Measurements from ENCODE around the gene TCOF1.

TCOF1 gene

DNA sequence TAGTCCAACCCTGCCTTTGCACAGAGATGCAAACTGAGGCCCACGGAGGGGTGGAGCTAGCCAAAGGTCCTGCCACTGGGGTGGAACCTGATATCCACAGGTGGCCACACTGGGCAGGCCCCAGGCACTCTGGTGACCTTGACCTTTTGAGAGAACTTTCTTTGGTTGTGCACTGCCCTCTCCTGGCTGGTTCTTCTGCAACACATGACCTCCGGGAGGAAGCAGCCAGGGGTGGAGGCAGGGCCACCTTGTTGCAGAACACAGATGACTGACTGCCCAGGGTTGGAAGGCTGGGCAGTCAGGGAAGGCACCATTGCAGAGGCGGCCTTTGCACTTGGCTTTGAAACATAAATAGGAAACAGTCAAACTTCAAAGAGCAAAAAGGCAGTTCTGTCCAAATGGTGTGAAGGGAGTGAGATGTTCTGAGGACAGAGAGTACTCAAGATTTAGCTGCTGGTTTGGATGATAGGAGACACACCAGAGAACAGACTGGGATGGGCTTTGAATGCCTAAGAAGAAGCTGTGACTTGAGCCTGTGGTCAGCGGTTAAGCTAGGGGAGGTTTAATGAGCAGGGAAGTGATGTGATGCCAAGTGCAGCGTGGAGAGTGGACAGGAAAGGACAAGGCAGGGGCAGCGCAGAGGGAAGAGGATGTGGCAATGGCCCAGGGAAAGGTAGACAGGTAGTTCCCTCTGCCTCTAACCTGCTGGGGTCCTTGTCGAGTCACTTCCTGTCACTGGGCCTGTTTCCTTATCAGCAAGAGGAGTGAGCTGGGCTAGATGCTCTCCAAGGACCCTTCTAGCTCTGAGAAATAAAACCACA, 6.8 kb upstream of the TCOF1 start:
- DNase-seq (ENCODE audit: low read depth): peak; percentile 17

DNA sequence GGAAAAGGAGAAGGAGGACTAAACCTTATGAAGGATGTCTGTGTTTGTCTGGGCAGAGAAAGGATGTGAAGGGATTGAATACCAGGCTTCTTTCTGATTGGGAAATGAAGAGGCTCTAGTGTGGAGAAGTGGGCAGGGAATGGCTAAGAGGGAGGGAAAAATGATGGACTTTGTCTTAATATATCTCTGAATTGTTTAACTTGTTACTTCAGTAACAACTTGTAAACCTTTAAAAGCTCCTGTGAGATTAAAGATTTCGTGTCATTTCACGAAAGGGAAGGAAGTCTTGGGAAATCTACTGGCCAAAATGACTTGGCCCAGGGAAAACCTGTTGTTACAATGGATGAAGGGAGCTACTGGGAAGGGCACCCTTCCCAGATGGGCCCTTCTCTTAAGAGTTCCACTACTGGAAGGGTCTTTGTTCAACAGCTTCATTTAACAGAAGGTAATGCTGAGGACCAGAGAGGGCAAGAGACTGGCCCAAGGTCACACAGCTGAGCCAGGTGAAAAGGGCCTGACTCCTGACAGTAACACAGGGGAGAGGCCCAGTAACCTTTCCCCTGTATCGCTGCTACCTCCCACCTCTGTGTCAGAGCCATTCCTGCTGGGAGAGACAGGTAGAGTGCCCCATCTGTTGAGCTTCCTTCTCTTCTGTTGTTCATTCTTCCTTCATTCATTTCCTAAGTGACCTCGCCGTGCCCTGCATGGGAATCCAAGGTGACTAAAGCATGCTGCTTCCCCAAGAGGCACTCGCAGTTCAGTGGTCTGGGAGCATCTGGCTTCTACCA, 5.1 kb upstream of the TCOF1 start:
- no peak for DNase-seq (ENCODE audit: low read depth)

DNA sequence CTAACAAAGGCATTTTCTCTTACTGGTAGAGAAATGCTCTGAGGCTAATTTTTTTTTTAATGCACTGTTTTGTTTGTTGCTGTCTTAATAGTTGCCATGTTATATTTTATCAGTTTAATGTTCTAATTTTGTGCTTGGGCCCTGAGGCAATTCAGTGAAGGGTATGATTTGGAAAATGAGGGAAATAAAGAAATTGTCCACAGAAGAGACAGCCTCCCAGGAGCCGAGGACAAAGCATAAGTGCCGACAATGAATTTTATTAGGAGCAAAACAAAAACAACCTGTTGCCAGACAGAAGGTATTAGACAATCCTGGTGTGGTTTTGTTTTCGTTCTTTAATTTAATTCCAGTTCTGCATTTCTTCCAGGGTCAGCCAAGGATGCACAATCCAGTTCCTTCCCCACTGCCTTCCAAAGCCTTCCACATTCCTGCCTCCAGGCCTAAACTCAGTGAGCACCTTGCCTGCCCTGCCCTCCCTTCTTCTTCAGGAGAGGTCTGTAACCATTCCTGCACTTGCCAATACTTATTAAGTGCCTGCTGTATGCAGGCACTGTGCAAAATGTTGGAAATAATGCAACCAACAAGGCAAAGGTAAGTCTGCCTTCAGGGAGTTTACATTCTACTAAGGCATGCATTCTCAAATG, 4.3 kb upstream of the TCOF1 start:
- DNase-seq (ENCODE audit: low read depth): no peak

DNA sequence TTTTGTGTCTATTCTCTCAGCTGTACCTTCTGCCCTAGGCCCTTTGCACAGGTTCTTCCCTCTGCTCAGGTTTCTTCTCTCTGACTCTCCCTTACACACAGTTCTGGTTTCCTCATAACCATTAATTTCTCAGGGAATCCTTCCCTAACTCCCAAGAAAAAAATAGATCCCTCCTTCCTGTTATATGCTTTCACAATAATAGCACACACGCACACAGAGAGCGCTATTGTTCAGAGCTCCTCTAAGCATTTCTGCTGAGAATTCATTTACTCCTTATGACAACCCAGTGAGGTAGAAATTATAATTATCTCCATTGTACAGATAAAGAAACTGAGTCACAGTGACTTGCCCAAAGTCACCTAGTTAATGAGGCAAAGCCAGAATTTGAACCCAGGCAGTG, 1.7 kb upstream of the TCOF1 start:
- no peak for DNase-seq (ENCODE audit: low read depth)

DNA sequence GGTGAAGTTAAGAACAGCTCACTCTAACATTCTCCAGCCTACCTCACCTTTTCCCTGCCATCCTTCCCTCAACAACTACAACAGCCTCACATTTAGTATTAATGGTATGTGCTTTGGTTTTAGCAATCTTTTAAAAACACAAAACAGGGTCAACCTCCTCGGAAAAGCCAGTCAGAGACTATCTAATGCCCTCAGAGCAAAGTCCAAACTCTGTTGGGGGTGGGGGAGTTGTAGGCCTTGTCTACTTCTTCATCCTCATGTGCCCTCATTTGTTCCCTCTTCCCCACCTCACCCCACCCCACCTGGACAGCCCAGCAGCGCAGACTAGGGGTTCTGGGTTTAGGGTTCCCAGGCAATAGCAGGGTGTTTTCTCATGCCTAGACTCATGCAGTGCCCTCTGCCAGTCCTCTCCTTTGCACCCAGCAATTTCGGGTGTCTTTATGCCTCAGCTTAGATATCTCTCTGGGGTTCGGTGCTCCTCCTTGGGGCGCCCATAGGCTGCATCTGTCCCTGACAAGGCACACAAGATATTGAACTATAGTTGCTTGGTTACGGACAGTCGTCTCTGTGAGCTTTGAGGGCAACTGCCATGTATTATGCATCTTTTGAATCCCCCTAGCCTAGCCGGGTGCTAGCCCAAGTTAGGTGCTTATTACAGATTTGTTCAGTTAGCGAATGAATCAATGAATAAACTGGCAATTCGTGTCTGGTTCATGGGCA, 762 bp upstream of the TCOF1 start:
- DNase-seq (ENCODE audit: low read depth): no peak

DNA sequence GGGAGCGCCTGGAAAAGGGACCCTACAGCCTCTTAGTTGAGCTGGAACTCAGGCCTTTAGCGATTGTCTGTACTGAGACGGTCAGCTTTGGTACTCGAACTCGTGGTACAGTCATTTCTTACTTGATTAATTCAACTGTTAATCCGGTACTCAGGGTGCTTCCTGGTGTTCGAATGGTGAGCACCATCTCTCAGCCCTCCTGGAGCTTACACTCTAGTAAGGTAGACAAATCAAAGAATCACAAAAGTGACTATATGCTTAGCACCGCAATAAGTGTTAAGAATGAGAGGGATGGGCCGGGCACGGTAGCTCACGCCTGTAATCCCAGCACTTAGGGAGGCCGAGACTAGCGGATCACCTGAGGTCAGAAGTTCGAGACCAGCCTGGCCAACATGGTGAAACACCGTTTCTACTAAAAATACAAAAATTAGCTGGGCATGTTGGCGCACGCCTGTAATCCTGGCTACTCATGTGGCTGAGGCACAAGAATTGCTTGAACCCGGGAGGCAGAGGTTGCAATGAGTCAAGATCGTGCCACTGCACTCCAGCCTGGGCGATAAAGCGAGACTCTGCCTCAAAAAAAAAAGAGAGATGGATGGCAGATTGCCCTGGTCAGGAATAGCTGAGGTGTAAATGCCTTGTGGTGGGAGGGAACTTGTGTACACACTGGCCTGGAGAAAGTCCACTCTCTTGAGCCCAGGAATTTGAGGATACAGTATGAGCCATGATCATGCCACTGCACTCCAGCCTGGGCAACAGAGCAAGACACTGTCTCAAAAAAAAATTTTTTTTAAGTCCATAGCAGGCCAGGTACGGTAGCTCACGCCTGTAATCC, 981 bp downstream of the TCOF1 start:
- DNase-seq (ENCODE audit: low read depth): no peak

DNA sequence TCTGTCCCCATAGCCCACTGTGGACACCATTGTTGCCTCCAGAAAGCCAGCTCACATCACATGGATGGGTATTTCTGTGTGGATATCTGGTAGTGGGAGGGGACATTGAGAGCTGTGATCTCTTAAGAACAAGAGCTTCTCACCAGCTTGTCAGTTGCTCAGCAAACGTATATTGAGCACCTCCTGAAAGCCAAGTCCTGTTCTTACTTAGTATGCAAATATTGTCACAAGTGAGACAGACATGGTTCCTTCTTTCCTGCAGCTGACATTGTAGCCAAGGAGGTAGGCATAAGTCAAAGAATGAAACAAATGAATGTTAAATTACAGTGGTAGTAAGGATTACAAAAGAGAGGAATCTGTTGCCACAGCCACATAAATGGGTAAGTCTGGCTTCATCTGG, 3.8 kb downstream of the TCOF1 start:
- no peak for DNase-seq (ENCODE audit: low read depth)

DNA sequence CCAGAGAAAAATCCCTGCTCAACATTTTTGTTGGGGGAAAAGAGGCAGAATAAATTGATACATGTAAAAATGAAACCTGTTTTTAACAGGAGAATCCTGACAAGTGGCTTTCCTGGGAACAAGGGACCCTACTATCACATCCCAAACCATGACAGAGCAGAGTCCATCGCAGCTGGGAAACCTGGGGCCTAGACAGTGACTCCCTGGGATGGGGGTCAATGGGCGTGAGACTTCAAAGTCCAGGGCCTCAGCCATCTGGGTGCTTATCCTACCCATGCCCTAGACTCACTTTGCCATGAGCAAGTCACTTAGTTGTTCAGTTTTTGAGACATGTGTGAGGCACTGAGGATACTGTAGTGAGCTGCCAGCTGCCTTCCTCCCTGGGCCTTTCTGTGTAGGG, 5.7 kb downstream of the TCOF1 start:
- DNase-seq (ENCODE audit: low read depth): no peak

DNA sequence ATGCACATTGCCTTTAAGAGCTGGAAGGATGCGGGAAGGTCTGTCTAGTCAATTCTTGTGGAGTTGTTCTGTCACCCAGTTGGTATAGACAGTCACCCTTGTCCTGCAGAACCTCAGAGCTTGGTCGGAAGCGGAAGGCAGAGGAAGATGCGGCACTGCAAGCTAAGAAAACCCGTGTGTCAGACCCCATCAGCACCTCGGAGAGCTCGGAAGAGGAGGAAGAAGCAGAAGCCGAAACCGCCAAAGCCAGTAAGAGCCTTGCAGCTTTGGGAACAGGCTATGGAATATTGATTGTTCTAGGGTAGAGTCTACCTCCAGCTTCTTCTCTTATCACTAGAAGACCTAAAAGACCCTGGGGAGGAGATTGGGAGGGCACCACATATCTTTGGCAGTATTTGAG, 6.5 kb downstream of the TCOF1 start:
- no peak for DNase-seq (ENCODE audit: low read depth)

DNA sequence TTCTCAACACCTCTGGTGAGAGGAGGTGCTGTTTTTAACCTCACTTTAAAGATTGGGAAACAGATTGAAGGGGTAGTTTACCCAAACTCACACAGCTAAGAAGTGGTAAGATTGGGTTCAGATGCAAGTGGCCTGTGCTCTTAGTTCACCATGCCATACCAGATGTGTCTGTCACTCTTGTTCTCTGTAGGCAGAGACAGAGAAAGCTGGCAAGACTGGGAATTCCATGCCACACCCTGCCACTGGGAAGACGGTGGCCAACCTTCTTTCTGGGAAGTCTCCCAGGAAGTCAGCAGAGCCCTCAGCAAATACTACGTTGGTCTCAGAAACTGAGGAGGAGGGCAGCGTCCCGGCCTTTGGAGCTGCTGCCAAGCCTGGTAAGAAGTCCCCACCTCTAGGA, 11.0 kb downstream of the TCOF1 start:
- no peak for DNase-seq (ENCODE audit: low read depth)

DNA sequence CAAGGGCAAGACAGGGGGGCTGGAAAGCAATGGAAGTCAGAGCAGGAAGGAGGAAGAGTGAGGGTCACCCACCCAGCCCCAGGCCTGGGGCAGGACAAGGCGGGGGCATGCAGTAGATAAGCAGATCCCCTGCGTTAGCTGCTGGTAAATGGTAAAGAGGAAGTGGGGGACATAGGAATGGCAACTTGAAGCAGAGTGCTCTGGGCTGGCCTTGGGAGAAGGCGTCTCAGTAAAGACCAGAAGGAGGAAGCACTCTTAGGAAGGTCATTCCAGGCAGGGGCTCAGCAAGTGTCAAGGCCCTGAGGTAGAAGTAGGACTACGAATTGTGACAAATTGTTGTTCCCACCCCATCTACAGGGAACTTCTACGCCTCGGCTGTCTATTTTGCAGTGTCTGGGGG, 15.1 kb downstream of the TCOF1 start:
- DNase-seq (ENCODE audit: low read depth): no peak

DNA sequence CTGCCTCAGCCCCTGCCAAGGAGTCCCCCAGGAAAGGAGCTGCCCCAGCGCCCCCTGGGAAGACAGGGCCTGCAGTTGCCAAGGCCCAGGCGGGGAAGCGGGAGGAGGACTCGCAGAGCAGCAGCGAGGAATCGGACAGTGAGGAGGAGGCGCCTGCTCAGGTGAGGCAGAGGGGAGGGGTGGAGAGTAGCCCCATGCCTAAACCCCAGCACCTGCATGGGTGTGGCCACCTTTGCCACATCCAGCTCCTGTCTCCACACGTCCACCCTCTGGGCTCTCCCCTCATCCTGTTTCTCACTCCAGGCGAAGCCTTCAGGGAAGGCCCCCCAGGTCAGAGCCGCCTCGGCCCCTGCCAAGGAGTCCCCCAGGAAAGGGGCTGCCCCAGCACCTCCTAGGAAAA, 17.2 kb downstream of the TCOF1 start:
- DNase-seq (ENCODE audit: low read depth): no peak

DNA sequence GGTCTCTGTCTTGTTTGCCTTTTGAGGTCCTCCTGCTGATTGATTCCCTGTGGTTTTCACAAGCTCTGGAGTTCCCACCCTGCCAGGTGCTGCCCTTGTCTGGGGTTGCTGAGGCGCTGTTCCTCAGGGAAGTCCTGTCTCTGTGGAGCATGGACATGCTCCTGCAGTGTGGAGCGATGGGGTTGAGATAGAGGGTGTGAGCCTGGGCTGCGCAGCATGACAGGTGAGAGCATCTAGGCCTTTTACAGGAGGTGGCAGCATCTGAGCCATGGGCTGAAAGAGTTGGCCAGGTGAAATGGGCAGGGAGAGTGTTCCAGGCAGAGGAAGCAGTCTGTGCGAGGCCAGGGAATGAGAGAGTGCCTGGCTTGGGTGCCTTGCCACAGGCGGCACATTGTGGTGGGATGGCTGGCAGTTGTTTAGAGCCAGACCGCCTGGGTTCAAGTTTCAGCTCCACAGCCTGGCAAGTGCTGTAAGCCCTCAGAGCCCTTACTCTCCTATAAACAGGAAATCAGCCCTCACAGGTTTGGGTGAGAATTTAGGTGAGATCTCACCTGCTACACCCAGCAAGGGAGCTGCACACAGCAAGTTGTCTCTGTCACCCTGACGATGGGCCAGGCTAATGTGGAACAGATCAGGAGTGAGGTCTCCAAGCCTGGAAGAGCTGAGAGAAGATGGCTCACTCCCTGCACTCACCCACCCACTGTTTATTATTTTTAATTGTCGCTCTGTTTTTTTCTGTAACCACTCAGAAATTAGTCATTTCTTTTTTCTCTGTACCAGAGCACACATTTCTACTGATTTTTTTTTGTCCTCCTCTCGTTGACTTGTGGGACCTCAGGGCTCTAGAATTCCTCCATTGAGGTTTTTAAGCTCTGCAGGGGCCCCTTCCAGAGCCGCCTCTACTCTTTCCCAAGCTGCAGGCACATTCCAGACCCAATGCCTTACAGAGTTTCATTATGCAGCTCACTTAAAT, 19.6 kb downstream of the TCOF1 start:
- DNase-seq (ENCODE audit: low read depth): no peak

DNA sequence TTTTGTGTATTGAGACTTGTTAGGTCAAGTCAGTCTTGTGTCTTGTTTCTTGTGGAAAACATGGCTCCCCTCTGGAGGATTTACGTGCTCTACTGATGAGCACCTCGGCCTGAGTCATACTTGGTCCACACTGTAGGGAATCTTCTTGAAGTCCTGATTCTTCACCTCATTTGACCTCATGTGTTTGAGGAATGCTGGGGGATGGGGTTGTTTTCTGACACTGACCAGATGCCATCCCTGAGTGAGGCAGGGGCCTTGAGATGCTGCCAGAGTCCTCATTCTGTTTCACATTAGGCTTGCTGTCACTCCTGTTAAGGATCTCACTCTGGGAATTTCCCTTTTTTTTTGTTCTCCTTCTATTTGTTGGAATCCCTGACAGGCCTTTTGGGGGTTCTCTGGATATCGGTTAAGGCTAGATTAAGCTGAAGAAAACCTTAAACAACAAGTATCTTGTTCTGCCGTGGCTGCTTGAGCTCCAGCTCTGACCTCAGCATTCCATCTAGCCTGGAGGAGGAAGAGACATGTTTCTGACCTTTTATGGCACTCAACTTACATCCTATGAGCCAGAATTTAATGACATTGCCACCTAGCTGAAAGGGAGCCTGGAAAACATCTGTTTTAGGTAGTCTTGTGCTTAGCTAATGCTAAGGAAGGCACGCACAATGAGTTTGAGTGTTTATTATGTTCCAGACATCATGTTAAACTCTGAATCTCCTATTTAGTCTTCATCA, 20.6 kb downstream of the TCOF1 start:
- DNase-seq (ENCODE audit: low read depth): no peak

DNA sequence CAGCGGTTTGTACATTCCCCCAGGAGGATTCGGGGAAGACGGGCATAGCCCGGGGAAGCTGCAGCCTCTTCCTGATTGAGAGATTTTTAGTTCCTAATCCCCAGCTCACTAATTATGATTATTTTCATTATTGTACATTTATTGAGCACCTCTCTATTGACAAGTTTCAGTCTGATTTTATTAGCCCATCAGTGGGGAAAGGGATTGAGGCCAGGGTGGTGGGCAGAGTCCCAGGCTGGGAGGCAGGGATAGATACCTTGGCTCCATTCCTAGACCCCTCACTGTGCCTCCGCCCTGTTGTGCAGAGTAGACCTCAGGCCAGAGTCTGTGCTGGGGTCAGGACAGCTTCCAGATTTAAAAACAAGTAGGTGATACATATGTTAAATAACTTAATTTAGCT, 27.2 kb downstream of the TCOF1 start:
- no peak for DNase-seq (ENCODE audit: low read depth)

DNA sequence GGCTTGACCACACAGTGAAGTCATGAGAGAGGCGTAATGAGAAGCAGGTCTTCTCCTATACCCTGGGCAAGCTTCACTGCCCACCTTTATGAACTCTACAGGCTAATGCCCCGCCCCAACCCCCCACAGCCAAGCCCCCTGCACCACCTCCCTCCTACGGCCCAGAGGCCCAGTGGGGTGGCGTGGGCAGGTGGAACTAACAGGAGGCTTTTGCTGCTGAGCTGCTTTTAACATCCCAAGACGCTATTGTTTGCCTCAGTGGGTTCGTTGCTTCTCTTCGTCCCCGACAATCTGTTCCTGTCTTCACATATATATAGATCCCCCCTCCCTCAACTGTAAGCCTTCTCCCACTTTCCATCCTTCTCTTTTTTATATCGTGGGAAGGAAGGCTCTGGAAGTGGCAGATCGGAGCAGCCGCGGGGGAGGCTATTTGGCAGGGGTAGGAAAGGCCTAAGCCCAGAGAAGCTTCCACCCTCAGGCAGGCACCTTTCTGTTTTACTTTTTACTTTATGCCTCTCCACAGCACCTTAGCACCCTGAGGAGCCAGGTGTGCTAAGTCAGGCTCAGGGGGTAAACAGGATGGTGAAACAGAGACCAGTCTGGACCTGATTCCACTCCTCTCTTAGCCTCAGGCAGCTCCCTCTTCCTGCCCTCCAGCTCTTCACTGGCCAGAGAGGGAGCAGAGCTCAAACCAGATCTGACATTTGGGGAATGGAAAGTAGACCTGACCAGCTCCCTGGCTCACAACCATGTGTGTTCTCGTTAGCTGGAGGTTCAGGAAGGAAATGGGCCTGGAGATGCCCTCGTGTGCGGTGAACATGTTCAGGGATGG, 28.7 kb downstream of the TCOF1 start:
- DNase-seq (ENCODE audit: low read depth): no peak

DNA sequence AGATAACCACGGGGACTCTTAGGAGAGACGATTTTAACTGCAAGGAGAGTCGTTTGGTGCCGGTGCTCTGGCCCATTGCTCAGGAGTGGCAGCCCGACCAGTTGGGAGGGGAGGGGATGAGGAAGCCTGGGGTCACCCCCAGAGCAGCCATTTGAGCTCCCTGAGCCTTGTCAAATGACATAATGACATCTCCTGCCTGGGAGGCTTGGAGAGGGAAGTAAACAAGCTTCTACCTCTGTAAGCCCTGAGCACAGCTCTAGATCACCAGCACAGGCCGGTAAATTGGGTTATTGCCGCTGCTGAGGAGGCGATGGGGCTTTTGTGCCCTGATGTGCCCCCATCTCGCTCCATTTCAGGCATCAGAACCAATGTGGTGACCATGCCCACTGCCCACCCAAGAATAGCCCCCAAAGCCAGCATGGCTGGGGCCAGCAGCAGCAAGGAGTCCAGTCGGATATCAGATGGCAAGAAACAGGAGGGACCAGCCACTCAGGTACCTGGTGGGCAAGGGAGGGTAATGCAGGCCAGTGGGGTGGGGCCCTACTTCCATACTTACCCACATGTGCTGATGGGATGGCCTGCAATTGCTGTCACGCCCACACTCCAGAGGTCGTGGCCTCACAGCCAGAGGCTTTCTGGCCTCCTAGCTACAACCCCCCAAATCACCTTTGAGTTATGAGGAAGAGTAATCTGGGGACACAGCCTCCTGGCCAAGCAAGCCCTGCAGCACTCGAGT, 32.2 kb downstream of the TCOF1 start:
- no peak for DNase-seq (ENCODE audit: low read depth)

Measured in HS-27A (cell line).